HG03280 (cell line): ENCODE data around the gene ABO.
"Not testable (repeated sequence)": the region's sequence is repeated elsewhere in the genome, so short reads cannot be mapped to it uniquely, and the experiment has no call there.

Experiments used
- ATAC-seq: cut with Tn5 transposase; IDR thresholded peaks from one replicate; pipeline ENCODE4 v1.9.1; 2021; ENCODE audit warnings: mild to moderate bottlenecking, moderate library complexity; ENCODE audit not compliant: unreplicated experiment

Gene ABO

GRCh38 chr9:133205996-133206931 is 68.7 kb downstream of the ABO start:
- ATAC-seq: no peak

- ATAC-seq: not testable (repeated sequence)
These were observed 69.5 kb downstream of the ABO start for GRCh38 chr9:133205481-133205887.
